CD4-positive, alpha-beta T cell (primary cell): ENCODE measurements around the gene TGFBI. TPM values are rescaled to one million over a fixed set of nuclear protein-coding genes. Genes with fewer than 3 reads are reported as not detected.

Source experiments
- ATAC-seq: fragments of 200-7000 bp; cut with Tn5 transposase; one replicate; pipeline ENCODE4 v1.10.0; 2022; ENCODE audit warnings: mild to moderate bottlenecking; ENCODE audit not compliant: poor library complexity
- CTCF ChIA-PET: fragments of 350-600 bp; sonication (Branson Sonifier 250); formaldehyde crosslinking; loops from one replicate; lab custom pipeline; 2021; ENCODE audit warnings: antibody characterized with exemption, inconsistent platforms; lab: Charles Lee
- POLR2A ChIA-PET: fragments of 350-600 bp; sonication (Branson Sonifier 250); formaldehyde crosslinking; loops from one replicate; lab custom pipeline; 2021; ENCODE audit warnings: antibody characterized with exemption, inconsistent platforms; lab: Charles Lee
- DNase-seq, 14 experiments: peaks; one replicate each; pipeline ENCODE4 v3.0.0-alpha.2; 2013 to 2020; ENCODE audit warnings: mixed read lengths in 2 of 14
- H3K27ac ChIP-seq, 2 donors: one replicate each; pipeline versions ENCODE4 v1.5.1 to v1.7.0; 2013; ENCODE audit warnings: low read length in 2 of 2, low read depth in 1 of 2, mild to moderate bottlenecking in 1 of 2
- H3K27me3 ChIP-seq, 2 experiments: 1 replicate in 1 of 2; 2 replicates in 1 of 2; pipeline versions ENCODE4 v1.6.1 to v1.7.0; 2013; ENCODE audit warnings: low read length in 2 of 2, control low read depth in 1 of 2, mild to moderate bottlenecking in 1 of 2, moderate library complexity in 1 of 2; ENCODE audit not compliant: insufficient read depth in 2 of 2, control insufficient read depth in 1 of 2
- H3K36me3 ChIP-seq: one replicate; pipeline ENCODE4 v1.6.1; 2013; ENCODE audit warnings: low read length, control low read depth; ENCODE audit not compliant: insufficient read depth
- H3K4me1 ChIP-seq: one replicate; pipeline ENCODE4 v1.6.1; 2013; ENCODE audit warnings: low read length, control low read depth; ENCODE audit not compliant: insufficient read depth
- H3K4me3 ChIP-seq: one replicate; pipeline ENCODE4 v1.5.1; 2013; ENCODE audit warnings: mild to moderate bottlenecking, low read length, moderate library complexity
- H3K9me3 ChIP-seq, 2 experiments: 1 replicate in 1 of 2; 2 replicates in 1 of 2; pipeline versions ENCODE4 v1.6.1 to v1.7.0; 2013; ENCODE audit warnings: low read length in 2 of 2, mild to moderate bottlenecking in 2 of 2, control low read depth in 1 of 2, moderate library complexity in 1 of 2; ENCODE audit not compliant: control insufficient read depth in 1 of 2, insufficient read depth in 1 of 2
- H3K27ac Mint-ChIP-seq: one replicate; pipeline ENCODE4 v1.8.0; 2020; ENCODE audit warnings: mixed read lengths
- H3K27me3 Mint-ChIP-seq: one replicate; pipeline ENCODE4 v1.8.0; 2021; ENCODE audit warnings: mixed read lengths
- H3K36me3 Mint-ChIP-seq: one replicate; pipeline ENCODE4 v1.8.0; 2021; ENCODE audit warnings: low read depth, mixed read lengths
- H3K4me1 Mint-ChIP-seq: one replicate; pipeline ENCODE4 v1.8.0; 2021; ENCODE audit warnings: low read depth, mixed read lengths
- H3K4me3 Mint-ChIP-seq: one replicate; pipeline ENCODE4 v1.8.0; 2020; ENCODE audit warnings: mild to moderate bottlenecking, mixed read lengths
- H3K9me3 Mint-ChIP-seq: one replicate; pipeline ENCODE4 v1.8.0; 2020; ENCODE audit warnings: mixed read lengths
- intact Hi-C, 2 experiments: fragments of 100-400 bp; cut with DNase I in 1 of 2; cut with micrococcal nuclease in 1 of 2; formaldehyde crosslinking; loops; one replicate each; pipeline versions ENCODE4 v1.15.1 to v1.9.0; 2023 to 2025; cut with DNase I, micrococcal nuclease
- total RNA-seq, 174 experiments: library from RNA in 2 of 174; stranded (reverse) in 2 of 174; gene quantifications; one replicate each; pipeline ENCODE4 v1.2.3 and lab custom pipeline; 2021 to 2026
- TF ChIP-seq, protein P1 (sequence below): fragments of 200-600 bp; IDR thresholded peaks from one replicate; pipeline ENCODE4 v1.8.0; 2022; ENCODE audit warnings: antibody characterized with exemption, mild to moderate bottlenecking

Gene TGFBI
- total RNA-seq, 2 experiments from 2014 or later = 4.8 to 5.9 TPM

DNA sequence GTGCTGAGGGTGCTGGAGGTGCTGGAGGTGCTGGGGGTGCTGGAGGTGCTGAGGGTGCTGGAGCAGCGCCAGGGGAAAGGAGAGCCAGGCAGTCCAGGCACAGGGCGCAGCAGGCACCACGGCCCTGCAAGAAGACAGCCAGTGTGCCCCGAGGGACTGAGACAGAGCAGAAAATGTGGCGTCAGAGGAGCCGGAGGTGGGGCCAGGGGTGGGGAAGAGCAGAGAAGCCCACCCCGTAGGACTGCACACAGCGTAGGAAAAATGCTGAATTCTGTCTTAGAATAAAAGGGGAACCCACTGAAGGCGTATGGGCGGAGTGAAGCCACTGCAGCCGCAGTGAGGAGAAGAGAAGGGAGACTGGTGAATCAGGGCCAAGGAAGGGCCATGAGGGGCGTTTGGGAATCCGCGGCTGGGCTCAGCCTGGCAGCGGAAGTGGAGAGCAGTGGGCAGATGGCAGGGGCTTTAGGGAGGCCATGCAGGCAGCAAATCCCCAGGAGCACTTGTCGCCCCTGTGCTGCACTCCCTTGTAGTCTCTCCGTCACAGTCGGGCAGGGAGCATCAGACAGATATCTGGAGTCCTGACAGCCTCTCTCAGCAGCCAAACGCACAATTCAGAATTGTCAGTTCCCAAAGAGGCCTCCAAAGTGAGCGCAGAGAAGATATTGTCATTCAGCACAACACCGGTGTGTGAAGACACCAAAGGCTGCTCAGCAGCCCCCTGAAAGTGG is 38.1 kb upstream of the TGFBI start:
- H3K4me1 ChIP-seq = no peaks in the 10 kb centered on the region
- ChIA-PET CTCF (no interaction called here), POLR2A (no interaction called here)
- Mint-ChIP-seq H3K9me3 (no peaks in the 10 kb centered on the region), H3K4me1 (no peaks in the 10 kb centered on the region), H3K27me3 (peaks cover 28% of the 10 kb centered on the region), H3K36me3 (no peaks in the 10 kb centered on the region), H3K27ac (no peak overlapping the region), H3K4me3 (no peak overlapping the region)
- peaks cover 0 to 4% of the 10 kb centered on the region in 2 experiments for H3K27me3 ChIP-seq
- ATAC-seq = no peak
- H3K36me3 ChIP-seq = no peaks in the 10 kb centered on the region
- H3K4me3 ChIP-seq = no peak overlapping the region
- intact Hi-C loops = no loop called here
- no peak overlapping the region for H3K27ac ChIP-seq
- DNase-seq = no peak
- TF ChIP-seq, protein P1, sequence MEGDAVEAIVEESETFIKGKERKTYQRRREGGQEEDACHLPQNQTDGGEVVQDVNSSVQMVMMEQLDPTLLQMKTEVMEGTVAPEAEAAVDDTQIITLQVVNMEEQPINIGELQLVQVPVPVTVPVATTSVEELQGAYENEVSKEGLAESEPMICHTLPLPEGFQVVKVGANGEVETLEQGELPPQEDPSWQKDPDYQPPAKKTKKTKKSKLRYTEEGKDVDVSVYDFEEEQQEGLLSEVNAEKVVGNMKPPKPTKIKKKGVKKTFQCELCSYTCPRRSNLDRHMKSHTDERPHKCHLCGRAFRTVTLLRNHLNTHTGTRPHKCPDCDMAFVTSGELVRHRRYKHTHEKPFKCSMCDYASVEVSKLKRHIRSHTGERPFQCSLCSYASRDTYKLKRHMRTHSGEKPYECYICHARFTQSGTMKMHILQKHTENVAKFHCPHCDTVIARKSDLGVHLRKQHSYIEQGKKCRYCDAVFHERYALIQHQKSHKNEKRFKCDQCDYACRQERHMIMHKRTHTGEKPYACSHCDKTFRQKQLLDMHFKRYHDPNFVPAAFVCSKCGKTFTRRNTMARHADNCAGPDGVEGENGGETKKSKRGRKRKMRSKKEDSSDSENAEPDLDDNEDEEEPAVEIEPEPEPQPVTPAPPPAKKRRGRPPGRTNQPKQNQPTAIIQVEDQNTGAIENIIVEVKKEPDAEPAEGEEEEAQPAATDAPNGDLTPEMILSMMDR = no peak
- H3K9me3 ChIP-seq = peaks cover 0 to 11% of the 10 kb centered on the region in 2 experiments

DNA sequence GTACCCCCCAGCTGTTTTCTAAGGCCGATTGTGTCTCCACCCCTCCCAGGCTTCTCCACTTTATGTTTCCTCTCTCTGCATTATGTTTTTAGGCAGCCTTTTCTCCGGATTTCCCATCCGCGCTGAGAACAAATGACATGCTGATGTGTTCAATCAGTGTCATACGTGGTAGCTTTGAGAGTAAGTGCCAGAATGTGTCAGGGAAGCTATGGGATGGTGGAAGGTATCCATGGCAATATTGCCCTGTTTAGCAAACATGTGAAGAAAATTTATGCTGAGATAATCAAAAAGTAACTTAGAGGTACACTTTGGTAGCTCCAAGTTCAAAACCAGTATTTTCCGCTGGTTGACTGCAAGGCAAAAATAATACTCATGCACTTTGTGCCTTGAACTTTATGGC is 37.4 kb upstream of the TGFBI start:
- TF ChIP-seq, protein P1 = no peak
- Histone ChIP-seq H3K27me3 (no peaks in the 10 kb centered on the region), H3K4me1 (no peaks in the 10 kb centered on the region), H3K4me3 (no peak overlapping the region), H3K36me3 (no peaks in the 10 kb centered on the region), H3K9me3 (peaks cover 0 to 15% of the 10 kb centered on the region in 2 experiments), H3K27ac (no peak overlapping the region)
- ATAC-seq (no peak), DNase-seq (no peak)
- no peak overlapping the region for H3K27ac Mint-ChIP-seq
- no peak overlapping the region for H3K4me3 Mint-ChIP-seq
- H3K4me1 Mint-ChIP-seq = no peaks in the 10 kb centered on the region
- intact Hi-C loops = no loop called here
- H3K9me3 Mint-ChIP-seq = no peaks in the 10 kb centered on the region
- CTCF ChIA-PET = no interaction called here
- H3K36me3 Mint-ChIP-seq = no peaks in the 10 kb centered on the region
- peaks cover 29% of the 10 kb centered on the region for H3K27me3 Mint-ChIP-seq
- POLR2A ChIA-PET = no interaction called here

DNA sequence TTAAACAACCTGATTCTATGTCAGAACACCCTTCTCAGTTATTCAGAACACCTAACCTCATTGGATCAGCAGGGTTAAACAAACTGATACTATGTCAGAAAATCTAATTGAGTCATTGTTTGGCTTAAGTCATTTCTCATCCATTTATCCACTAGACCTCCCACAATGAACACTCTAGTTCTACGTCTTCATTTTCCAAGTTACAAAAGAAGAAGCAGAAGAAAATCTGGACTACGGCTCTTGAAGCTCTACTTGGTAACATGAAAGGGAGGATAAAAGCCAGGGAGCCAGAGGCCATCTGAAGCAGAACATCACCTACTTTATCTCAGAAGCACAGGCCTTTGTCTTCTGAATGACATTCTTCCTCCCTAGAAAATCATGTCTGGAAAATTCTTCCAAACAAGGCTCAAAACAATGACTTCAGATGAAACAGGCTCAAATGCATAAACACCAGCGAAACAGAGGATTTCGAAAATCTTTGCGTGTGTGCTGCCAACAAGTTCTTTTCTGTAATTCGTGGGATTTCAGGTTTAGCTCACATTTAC is 35.4 kb upstream of the TGFBI start:
- ATAC-seq (no peak), DNase-seq (no peak)
- Histone ChIP-seq H3K36me3 (no peaks in the 10 kb centered on the region), H3K27ac (no peak overlapping the region), H3K4me3 (no peak overlapping the region), H3K9me3 (peaks cover 0 to 17% of the 10 kb centered on the region in 2 experiments), H3K4me1 (no peaks in the 10 kb centered on the region), H3K27me3 (no peaks in the 10 kb centered on the region)
- no peaks in the 10 kb centered on the region for H3K36me3 Mint-ChIP-seq
- no peaks in the 10 kb centered on the region for H3K4me1 Mint-ChIP-seq
- no peak overlapping the region for H3K27ac Mint-ChIP-seq
- no peak overlapping the region for H3K4me3 Mint-ChIP-seq
- intact Hi-C loops = no loop called here
- peaks cover 40% of the 10 kb centered on the region for H3K27me3 Mint-ChIP-seq
- ChIA-PET POLR2A (no interaction called here), CTCF (no interaction called here)
- no peaks in the 10 kb centered on the region for H3K9me3 Mint-ChIP-seq
- TF ChIP-seq, protein P1 = no peak
